HCT116 (cell line): ENCODE results near the gene CSHL1. TPM values are rescaled to one million over a fixed set of nuclear protein-coding genes. Genes with fewer than 3 reads are reported as not detected.
A peak's percentile ranks its signal among the peaks of the same experiment; 100 is the strongest.
"Not testable (repeated sequence)": the region's sequence is repeated elsewhere in the genome, so short reads cannot be mapped to it uniquely, and the experiment has no call there.

Source experiments
- ATAC-seq: fragments of 200-7000 bp; cut with Tn5 transposase; 2 replicates; pipeline ENCODE4 v1.9.1; 2020; ENCODE audit warnings: mild to moderate bottlenecking, moderate library complexity
- BruUV-seq: library from RNA; stranded (reverse); fragments of 400-500 nt; replicated peaks from 2 replicates; lab custom pipeline; 2021; lab: Mats Ljungman, UMichigan
- CTCF ChIA-PET: fragments of 300-600 bp; sonication (Branson Sonifier 250); formaldehyde crosslinking; loops from one replicate; lab custom pipeline; 2021; ENCODE audit warnings: antibody characterized with exemption; lab: Charles Lee
- POLR2A ChIA-PET: fragments of 300-600, 350-600 bp; sonication (Branson Sonifier 250); formaldehyde crosslinking; loops from one replicate; lab custom pipeline; 2021; ENCODE audit warnings: antibody characterized with exemption; lab: Charles Lee
- RAD21 ChIA-PET, 2 experiments: fragments of 300-600 bp; sonication (Branson Sonifier 250); formaldehyde crosslinking; loops; one replicate each; lab custom pipeline; 2023; ENCODE audit warnings: low total read pairs in 2 of 2; ENCODE audit not compliant: uncharacterized antibody in 2 of 2, unreplicated experiment in 2 of 2, low non-redundant PET in 1 of 2; lab: Charles Lee
- DNase-seq: peaks from one replicate; pipeline ENCODE4 v3.0.0-alpha.2; 2010; ENCODE audit warnings: low read depth, low spot score
- H2AFZ ChIP-seq: fragments of 200-600 bp; shearing (Covaris generic), sonication (generic); 2 replicates; pipeline ENCODE4 v1.6.1; 2017; ENCODE audit warnings: low read depth, mixed run types, mixed read lengths, antibody characterized with exemption, low read length; ENCODE audit not compliant: poor library complexity, severe bottlenecking
- H3K27ac ChIP-seq: 2 replicates; pipeline ENCODE4 v1.5.1; 2012; ENCODE audit warnings: low read depth, low read length
- H3K27me3 ChIP-seq: fragments of 200-600 bp; sonication (generic); 2 replicates; pipeline ENCODE4 v1.6.1; 2016; ENCODE audit warnings: mixed run types, low read length, mixed read lengths; ENCODE audit not compliant: insufficient read depth
- H3K36me3 ChIP-seq, 2 experiments: fragments of 200-500 bp in 1 of 2; fragments of 200-600 bp in 1 of 2; sonication (Bioruptor generic) in 1 of 2; sonication (generic) in 1 of 2; 2 replicates each; pipeline versions ENCODE4 v1.5.1 to v1.6.1; 2014 to 2016; ENCODE audit warnings: low read length in 2 of 2, inconsistent platforms in 1 of 2, mixed read lengths in 1 of 2, mixed run types in 1 of 2; ENCODE audit not compliant: insufficient read depth in 2 of 2, control insufficient read depth in 1 of 2
- H3K4me1 ChIP-seq, 2 experiments: fragments of 200-600 bp in 1 of 2; sonication (generic) in 1 of 2; 2 replicates each; pipeline versions ENCODE4 v1.5.1 to v1.6.1; 2012 to 2017; ENCODE audit warnings: low read length in 2 of 2, inconsistent platforms in 1 of 2, mild to moderate bottlenecking in 1 of 2, mixed read lengths in 1 of 2, mixed run types in 1 of 2, moderate library complexity in 1 of 2; ENCODE audit not compliant: insufficient read depth in 2 of 2, control insufficient read depth in 1 of 2
- H3K4me2 ChIP-seq: fragments of 200-600 bp; sonication (generic); 2 replicates; pipeline ENCODE4 v1.6.1; 2017; ENCODE audit warnings: mixed run types, low read length, mixed read lengths
- H3K4me3 ChIP-seq, 2 experiments: fragments of 200-600 bp in 1 of 2; sonication (generic) in 1 of 2; replicated peaks in 1 of 2; 2 replicates each; pipeline ENCODE4 v1.5.1; 2011 to 2016; ENCODE audit warnings: low read length in 2 of 2, control low read depth in 1 of 2, low read depth in 1 of 2, mild to moderate bottlenecking in 1 of 2, mixed read lengths in 1 of 2, mixed run types in 1 of 2
- H3K79me2 ChIP-seq: fragments of 200-600 bp; sonication (generic); 2 replicates; pipeline ENCODE4 v1.6.1; 2017; ENCODE audit warnings: mild to moderate bottlenecking, mixed run types, low read length, moderate library complexity, mixed read lengths; ENCODE audit not compliant: insufficient read depth
- H3K9ac ChIP-seq: fragments of 200-600 bp; sonication (generic); 2 replicates; pipeline ENCODE4 v1.6.1; 2016; ENCODE audit warnings: low read length, mixed read lengths
- H3K9me2 ChIP-seq: fragments of 200-600 bp; sonication (generic), shearing (Covaris generic); 2 replicates; pipeline ENCODE4 v1.6.1; 2017; ENCODE audit warnings: mixed run types, mild to moderate bottlenecking, moderate library complexity; ENCODE audit not compliant: insufficient read depth
- H3K9me3 ChIP-seq, 2 experiments: fragments of 200-500 bp in 1 of 2; fragments of 200-600 bp in 1 of 2; sonication (Bioruptor generic) in 1 of 2; sonication (generic) in 1 of 2; 2 replicates each; pipeline ENCODE4 v1.6.1; 2014 to 2017; ENCODE audit warnings: low read length in 2 of 2, mixed read lengths in 2 of 2, inconsistent platforms in 1 of 2, low read depth in 1 of 2, mild to moderate bottlenecking in 1 of 2, mixed run types in 1 of 2, moderate library complexity in 1 of 2; ENCODE audit not compliant: control insufficient read depth in 1 of 2, insufficient read depth in 1 of 2
- H4K20me1 ChIP-seq: fragments of 200-600 bp; sonication (generic), shearing (Covaris generic); 2 replicates; pipeline ENCODE4 v1.6.1; 2017; ENCODE audit warnings: mixed run types, mild to moderate bottlenecking, moderate library complexity; ENCODE audit not compliant: insufficient read depth
- CTCF ChIP-seq, 3 experiments: fragments of 200-600 bp in 1 of 3; sonication (generic) in 1 of 3; IDR thresholded peaks in 2 of 3; conservative IDR thresholded peaks in 1 of 3; 2 replicates each; pipeline ENCODE4 v1.5.1; 2012 to 2017; ENCODE audit warnings: low read depth in 2 of 3, low read length in 2 of 3, antibody characterized with exemption in 1 of 3, borderline replicate concordance in 1 of 3, control low read depth in 1 of 3, mild to moderate bottlenecking in 1 of 3, mixed read lengths in 1 of 3, mixed run types in 1 of 3, moderate library complexity in 1 of 3; ENCODE audit not compliant: insufficient read depth in 1 of 3
- RAD21 ChIP-seq: IDR thresholded peaks from 2 replicates; pipeline ENCODE4 v1.6.1; 2012; ENCODE audit warnings: low read depth, mild to moderate bottlenecking
- intact Hi-C: fragments of 100-400 bp; cut with micrococcal nuclease; formaldehyde crosslinking; loops from 2 replicates; pipeline ENCODE4 v1.10.0; 2022
- total RNA-seq: library from RNA; stranded (reverse); gene quantifications from one replicate; pipeline ENCODE4 v1.2.1, GENCODE V29; 2021; ENCODE audit not compliant: unreplicated experiment

CSHL1 gene
- total RNA-seq, 1 experiment from 2014 or later: not detected

GRCh38 chr17:63907161-63907778, 3.8 kb downstream of the CSHL1 start:
- H2AFZ ChIP-seq, H4K20me1 ChIP-seq, H3K4me3 ChIP-seq, H3K27ac ChIP-seq, intact Hi-C loops, H3K9ac ChIP-seq, POLR2A ChIA-PET, BruUV-seq, RAD21 ChIA-PET, H3K27me3 ChIP-seq, H3K79me2 ChIP-seq, H3K36me3 ChIP-seq, DNase-seq, H3K9me2 ChIP-seq, H3K4me1 ChIP-seq, H3K4me2 ChIP-seq, H3K9me3 ChIP-seq: not testable (repeated sequence)
- peak; percentile 69 for ATAC-seq
- CTCF ChIA-PET: interaction anchor here (0.8 to 1.6 kb wide), 7 partner anchors 11 to 482 kb away, joined by 3 to 7 read pairs (median 4); partner anchors contain the start of gene GH1
- TF ChIP-seq CTCF (IDR thresholded peaks at IDR 0.05 in 2 of 3, conservative IDR thresholded peaks at IDR 0.05 in 1 of 3; ENCODE audit: borderline replicate concordance in 1 of 3, insufficient read depth in 1 of 3, low read depth in 2 of 3, low read length in 2 of 3) (peak; percentile 10 to 44 (median 32); a peak in 3 of 6 replicates), RAD21 (peak; percentile 19; the same call in 1 of the 2 replicates)

GRCh38 chr17:63904796-63905195, 6.3 kb downstream of the CSHL1 start:
- H3K4me3 ChIP-seq, H3K9me2 ChIP-seq, H3K27ac ChIP-seq, H4K20me1 ChIP-seq, H3K9me3 ChIP-seq, H3K36me3 ChIP-seq, H3K9ac ChIP-seq, ATAC-seq, BruUV-seq, DNase-seq, H3K79me2 ChIP-seq, H3K4me1 ChIP-seq, POLR2A ChIA-PET, H2AFZ ChIP-seq, H3K27me3 ChIP-seq, intact Hi-C loops, H3K4me2 ChIP-seq: not testable (repeated sequence)
- ChIA-PET RAD21 (interaction anchor here in 1 of 2 experiments (0.7 kb wide), 1 partner anchor 224 kb away, joined by 5 read pairs; no protein-coding TSS in a partner anchor), CTCF (interaction anchor here (0.7 to 2.2 kb wide), 7 partner anchors 16 to 515 kb away, joined by 3 to 19 read pairs (median 5); no protein-coding TSS in a partner anchor)
